Measurements from ENCODE around the gene PTPN11. TPM values are rescaled to one million over a fixed set of nuclear protein-coding genes. Genes with fewer than 3 reads are reported as not detected.
"Not testable (repeated sequence)": the region's sequence is repeated elsewhere in the genome, so short reads cannot be mapped to it uniquely, and the experiment has no call there.

The PTPN11 gene
- total RNA-seq, 4 donors from 2014 or later, result 29.0 to 82.0 (median 57.5) TPM

DNA sequence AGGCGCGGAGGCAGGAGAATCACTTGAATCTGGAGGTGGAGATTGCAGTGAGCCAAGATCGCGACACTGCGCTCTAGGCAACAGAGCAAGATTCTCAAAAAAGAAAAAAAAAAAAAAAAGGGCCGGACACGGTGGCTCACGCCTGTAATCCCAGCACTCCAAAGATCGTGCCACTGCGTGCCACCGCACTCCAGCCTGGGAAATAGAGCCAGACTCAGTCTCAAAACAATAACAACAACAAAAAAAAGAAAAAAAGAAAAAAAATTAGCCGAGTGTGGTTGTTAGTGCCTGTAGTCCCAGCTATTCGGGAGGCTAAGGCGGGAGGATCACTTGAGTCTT, 8.9 kb upstream of the PTPN11 start:
- TF ChIP-seq, protein P1, sequence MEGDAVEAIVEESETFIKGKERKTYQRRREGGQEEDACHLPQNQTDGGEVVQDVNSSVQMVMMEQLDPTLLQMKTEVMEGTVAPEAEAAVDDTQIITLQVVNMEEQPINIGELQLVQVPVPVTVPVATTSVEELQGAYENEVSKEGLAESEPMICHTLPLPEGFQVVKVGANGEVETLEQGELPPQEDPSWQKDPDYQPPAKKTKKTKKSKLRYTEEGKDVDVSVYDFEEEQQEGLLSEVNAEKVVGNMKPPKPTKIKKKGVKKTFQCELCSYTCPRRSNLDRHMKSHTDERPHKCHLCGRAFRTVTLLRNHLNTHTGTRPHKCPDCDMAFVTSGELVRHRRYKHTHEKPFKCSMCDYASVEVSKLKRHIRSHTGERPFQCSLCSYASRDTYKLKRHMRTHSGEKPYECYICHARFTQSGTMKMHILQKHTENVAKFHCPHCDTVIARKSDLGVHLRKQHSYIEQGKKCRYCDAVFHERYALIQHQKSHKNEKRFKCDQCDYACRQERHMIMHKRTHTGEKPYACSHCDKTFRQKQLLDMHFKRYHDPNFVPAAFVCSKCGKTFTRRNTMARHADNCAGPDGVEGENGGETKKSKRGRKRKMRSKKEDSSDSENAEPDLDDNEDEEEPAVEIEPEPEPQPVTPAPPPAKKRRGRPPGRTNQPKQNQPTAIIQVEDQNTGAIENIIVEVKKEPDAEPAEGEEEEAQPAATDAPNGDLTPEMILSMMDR (IDR thresholded peaks at IDR 0.05), result no peak
- TF ChIP-seq POLR2A (IDR thresholded peaks at IDR 0.05), result no peak
- WGBS, 2 donors, result 92 to 94% methylated on average over 11 to 14 of the region's 14 CpGs
- H3K4me3 ChIP-seq, result peak overlapping the region in 2 of 4 donors; percentile 62 to 79
- H3K27ac ChIP-seq, result peak overlapping the region in 1 of 4 donors; percentile 88
- peaks cover 0 to 33% (median 27%) of the 10 kb centered on the region in 3 donors for H3K36me3 ChIP-seq
- H3K27me3 ChIP-seq, result no peaks in the 10 kb centered on the region
- no peaks in the 10 kb centered on the region for H3K9me3 ChIP-seq
- intact Hi-C loops (cut with DNase I), result no loop called here
- H3K4me1 ChIP-seq, result peaks cover 4 to 30% (median 14%) of the 10 kb centered on the region in 3 donors
- no peak for DNase-seq

DNA sequence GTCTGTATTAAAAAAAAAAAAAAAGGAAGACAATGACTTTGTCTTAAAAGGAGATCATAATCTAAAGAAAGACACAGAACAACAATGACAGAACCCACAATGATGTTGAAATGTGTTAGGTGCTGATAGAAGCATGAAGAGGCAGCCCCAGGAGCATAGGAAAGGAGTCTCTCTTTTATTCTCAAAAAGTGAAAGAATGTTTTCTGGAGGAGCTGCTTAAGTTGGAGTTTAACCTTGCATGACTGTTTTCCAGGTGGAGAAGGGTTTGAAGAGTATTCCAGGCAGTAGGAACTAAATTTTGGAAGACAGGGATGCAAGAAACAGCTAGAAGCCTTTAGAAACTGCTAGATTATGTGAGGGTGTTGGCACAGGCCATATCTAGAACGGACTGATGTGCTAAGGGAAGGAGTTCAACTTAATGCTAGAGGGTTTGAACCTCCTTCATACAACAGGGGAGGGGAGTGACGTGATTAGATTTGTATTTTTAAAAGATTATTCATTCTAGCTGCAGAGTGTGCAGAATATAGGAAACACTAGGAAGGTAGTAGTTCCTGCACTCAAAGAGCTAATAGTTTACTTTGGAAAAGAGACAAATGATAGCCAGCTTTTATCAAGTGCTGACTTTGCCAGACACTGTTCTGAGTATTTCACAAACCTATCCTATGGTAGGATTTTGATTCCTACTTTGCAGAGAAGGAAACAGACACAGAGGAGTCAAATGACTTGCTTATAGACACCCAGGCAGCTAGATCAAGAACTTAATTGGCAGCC, 4.7 kb upstream of the PTPN11 start:
- intact Hi-C loops (cut with DNase I), result no loop called here
- H3K36me3 ChIP-seq, result no peaks in the 10 kb centered on the region
- H3K4me3 ChIP-seq, result no peak overlapping the region
- H3K4me1 ChIP-seq, result peaks cover 6 to 13% (median 9%) of the 10 kb centered on the region in 3 donors
- no peaks in the 10 kb centered on the region for H3K9me3 ChIP-seq
- no peaks in the 10 kb centered on the region for H3K27me3 ChIP-seq
- TF ChIP-seq, protein P1 (IDR thresholded peaks at IDR 0.05), result no peak
- no peak for TF ChIP-seq POLR2A (IDR thresholded peaks at IDR 0.05)
- no peak overlapping the region for H3K27ac ChIP-seq
- no peak for DNase-seq
- WGBS, 2 donors, result 48 to 56% methylated on average over 2 of the region's 2 CpGs

DNA sequence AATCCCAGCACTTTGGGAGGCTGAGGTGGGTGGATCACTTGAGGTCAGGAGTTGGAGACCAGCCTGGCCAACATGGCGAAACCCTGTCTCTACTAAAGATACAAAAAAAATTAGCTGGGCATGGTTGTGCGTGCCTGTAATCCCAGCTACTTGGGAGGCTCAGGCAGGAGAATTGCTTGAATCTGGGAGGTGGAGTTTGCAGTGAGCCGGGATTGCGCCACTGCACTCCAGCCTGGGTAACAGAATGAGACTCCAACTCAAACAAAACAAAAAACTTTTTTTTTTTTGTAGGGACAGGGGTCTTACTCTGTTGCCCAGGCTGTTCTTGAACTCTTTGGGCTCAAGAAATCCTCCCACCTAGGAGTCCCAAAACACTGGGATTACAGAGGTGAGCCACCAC, 3.3 kb upstream of the PTPN11 start:
- H3K4me3 ChIP-seq; intact Hi-C loops (cut with DNase I); H3K27ac ChIP-seq; H3K36me3 ChIP-seq; H3K9me3 ChIP-seq; DNase-seq; H3K27me3 ChIP-seq: not testable (repeated sequence)
- WGBS, 2 donors, result 76 to 90% methylated on average over 2 to 4 of the region's 4 CpGs
- peaks cover 16 to 25% (median 18%) of the 10 kb centered on the region in 3 donors for H3K4me1 ChIP-seq

DNA sequence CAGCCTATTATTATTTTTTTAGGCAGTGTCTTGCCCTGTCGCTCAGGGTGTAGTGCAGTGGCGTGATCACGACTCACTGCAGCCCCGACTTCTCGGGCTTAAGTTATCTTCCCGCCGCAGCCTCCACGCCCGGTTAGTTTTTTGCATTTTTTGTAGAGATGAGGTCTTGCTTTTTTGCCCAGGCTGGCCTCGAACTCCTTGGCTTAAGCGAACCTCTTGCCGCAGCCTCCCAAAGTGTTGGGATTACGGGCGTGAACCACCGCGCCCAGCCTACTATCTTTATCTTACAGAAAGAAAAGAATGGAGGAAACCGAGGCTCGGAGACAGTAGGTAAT, 507 bp upstream of the PTPN11 start:
- intact Hi-C loops (cut with DNase I), result no loop called here
- Histone ChIP-seq H3K4me3 (peak overlapping the region; percentile 82 to 100 (median 96)), H3K27me3 (no peaks in the 10 kb centered on the region), H3K4me1 (peaks cover 20 to 48% (median 25%) of the 10 kb centered on the region in 3 donors), H3K9me3 (no peaks in the 10 kb centered on the region), H3K27ac (peak overlapping the region; percentile 95 to 99 (median 99)), H3K36me3 (no peaks in the 10 kb centered on the region)
- WGBS, 2 donors, result 2 to 5% methylated on average over 11 to 12 of the region's 18 CpGs
- DNase-seq, result no peak
- TF ChIP-seq, protein P1 (IDR thresholded peaks at IDR 0.05), result no peak
- no peak for TF ChIP-seq POLR2A (IDR thresholded peaks at IDR 0.05)

DNA sequence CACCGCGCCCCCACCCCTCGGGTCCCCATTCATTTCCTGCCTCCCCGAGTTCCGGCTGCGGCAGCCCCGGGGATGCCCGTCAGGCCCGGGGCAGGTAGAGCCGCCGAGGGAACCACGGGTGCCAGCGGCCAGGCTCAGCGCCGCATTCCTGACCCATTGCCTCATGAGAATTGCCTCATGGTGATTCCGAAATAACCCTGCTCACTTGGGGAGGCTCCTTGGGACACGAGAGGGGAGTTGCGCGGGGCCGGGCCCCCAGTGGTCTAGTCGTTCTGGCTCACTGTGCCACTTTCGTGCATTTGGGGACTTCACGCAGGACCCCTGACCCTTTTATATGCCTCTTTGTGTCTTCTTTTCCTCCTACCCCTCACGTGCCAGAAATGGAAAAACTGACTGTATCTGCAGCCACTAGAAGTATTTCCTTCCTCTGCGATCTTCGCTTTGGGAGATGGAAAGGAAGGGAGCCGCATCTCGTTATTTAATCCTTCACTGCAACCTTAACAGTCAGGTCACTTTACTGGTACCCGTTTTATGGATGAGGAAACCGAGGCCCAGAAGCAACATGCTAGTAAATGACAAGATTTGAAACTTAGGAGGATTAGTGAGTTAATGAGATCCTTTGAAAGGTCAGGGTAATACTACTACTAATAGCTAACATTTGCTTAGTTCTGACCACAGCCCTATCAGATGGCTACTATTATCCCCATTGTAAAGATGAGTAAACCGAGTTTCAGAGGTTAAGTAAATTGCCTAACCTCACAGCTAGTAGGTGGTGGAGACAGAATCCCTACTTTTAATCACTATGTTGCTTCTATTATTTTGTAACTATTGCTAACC, 768 bp downstream of the PTPN11 start:
- Histone ChIP-seq H3K9me3 (no peaks in the 10 kb centered on the region), H3K4me1 (peaks cover 24 to 59% (median 25%) of the 10 kb centered on the region in 3 donors), H3K36me3 (no peaks in the 10 kb centered on the region), H3K27ac (peak overlapping the region; percentile 95 to 99 (median 99)), H3K4me3 (peak overlapping the region; percentile 82 to 100 (median 96)), H3K27me3 (no peaks in the 10 kb centered on the region)
- TF ChIP-seq POLR2A (IDR thresholded peaks at IDR 0.05), result peak in 1 of 4 donors; percentile 2
- TF ChIP-seq, protein P1 (IDR thresholded peaks at IDR 0.05), result no peak
- 3% methylated on average over 11 to 15 of the region's 31 CpGs for WGBS, 2 donors
- intact Hi-C loops (cut with DNase I), result no loop called here
- no peak for DNase-seq

Measured in esophagus squamous epithelium (tissue), 5 donors.